Psoas muscle (tissue), 8 donors: ENCODE results near the gene ABCG1. TPM values are rescaled to one million over a fixed set of nuclear protein-coding genes. Genes with fewer than 3 reads are reported as not detected.

Experiments
- ATAC-seq, 4 donors: fragments of 200-7000 bp; cut with Tn5 transposase; one replicate each; pipeline ENCODE4 v1.9.1; 2020; ENCODE audit warnings: moderate library complexity in 3 of 4, mild to moderate bottlenecking in 2 of 4
- DNase-seq, 2 donors: peaks; one replicate each; pipeline ENCODE4 v3.0.0-alpha.2; 2020
- H3K27ac ChIP-seq: fragments of 200-600 bp; one replicate; pipeline ENCODE4 v1.8.0; 2022
- H3K27me3 ChIP-seq, 3 donors: fragments of 200-600 bp in 1 of 3; one replicate each; pipeline versions ENCODE4 v1.6.1 to v1.8.0; 2013 to 2022; ENCODE audit warnings: low read length in 2 of 3, mild to moderate bottlenecking in 2 of 3, moderate library complexity in 1 of 3; ENCODE audit not compliant: insufficient read depth in 3 of 3
- H3K36me3 ChIP-seq, 2 donors: fragments of 200-600 bp in 1 of 2; one replicate each; pipeline versions ENCODE4 v1.6.1 to v1.8.0; 2013 to 2022; ENCODE audit warnings: low read depth in 1 of 2, mild to moderate bottlenecking in 1 of 2, moderate library complexity in 1 of 2; ENCODE audit not compliant: insufficient read depth in 1 of 2
- H3K4me1 ChIP-seq: fragments of 200-600 bp; one replicate; pipeline ENCODE4 v1.8.0; 2022
- H3K4me3 ChIP-seq: fragments of 200-600 bp; one replicate; pipeline ENCODE4 v1.8.0; 2022; ENCODE audit warnings: mild to moderate bottlenecking
- H3K9me3 ChIP-seq: fragments of 200-600 bp; one replicate; pipeline ENCODE4 v1.8.0; 2022
- CTCF ChIP-seq: fragments of 200-600 bp; IDR thresholded peaks from one replicate; pipeline ENCODE4 v1.8.0; 2022; ENCODE audit warnings: antibody characterized with exemption
- whole genome bisulfite sequencing, 3 donors: extraction: QIAGEN DNeasy Blood & Tissue Kit; methylation state at CpG; one replicate each; pipeline versions ENCODE4 v1.1.6 to v1.1.7; 2013; 5-methylcytosine and 5-hydroxymethylcytosine counted together
- intact Hi-C, 2 donors: fragments of 100-400 bp; cut with DNase I; formaldehyde crosslinking; loops; one replicate each; pipeline versions ENCODE4 v1.11.0 to v1.14.2; 2022
- polyA plus RNA-seq, 3 donors: library from polyadenylated mRNA; stranded (reverse); fragments of 200-250 nt; gene quantifications; one replicate each; pipeline ENCODE4 v1.2.3, GENCODE V29; 2013
- total RNA-seq, 4 donors: library from RNA; stranded (reverse); fragmentation: NEBNext Ultra II Directional in 2 of 4; extraction: Animal tissue kit (Norgen Biotek cat#: 25700) in 2 of 4; gene quantifications; one replicate each; pipeline versions ENCODE4 v1.2.1 to v1.2.4, GENCODE V29; 2021 to 2023
- donor health status: healthy with polysubstance abuse.
- donor health status: DM: no; HTN: no; CAD: no; lungs with moderate emphysema.
- donor health status: Bipolar disorder and iron deficiency.
- donor health status: healthy.
- donor health status: DM: yes; HTN: yes; CAD: no.
- donor health status: DM: no; HTN: no; CAD: no.
- donor health status: DM: no; HTN: no; CAD: no.
- donor health status: DM: yes; HTN: yes; CAD: no.

The ABCG1 gene
- total and polyA plus RNA-seq, 7 donors = 2.9 to 35.8 (median 4.4) TPM

GRCh38 chr21:42228709-42229220, 9.8 kb downstream of the ABCG1 start:
- H3K9me3 ChIP-seq = no peaks in the 10 kb centered on the region
- DNase-seq = no peak
- intact Hi-C loops = no loop called here
- WGBS, 3 donors = 92 to 95% (median 95%) methylated on average over 11 of the region's 11 CpGs
- H3K4me1 ChIP-seq = peaks cover 65% of the 10 kb centered on the region
- no peak overlapping the region for H3K4me3 ChIP-seq
- no peak for ATAC-seq
- H3K36me3 ChIP-seq = peaks cover 0 to 13% of the 10 kb centered on the region in 2 donors
- no peak for TF ChIP-seq CTCF
- peak overlapping the region; percentile 96 for H3K27ac ChIP-seq
- H3K27me3 ChIP-seq = no peaks in the 10 kb centered on the region

GRCh38 chr21:42229676-42230075, 10.7 kb downstream of the ABCG1 start:
- DNase-seq (no peak), ATAC-seq (no peak)
- TF ChIP-seq CTCF = no peak
- Histone ChIP-seq H3K9me3 (no peaks in the 10 kb centered on the region), H3K27me3 (no peaks in the 10 kb centered on the region), H3K36me3 (peaks cover 0 to 13% of the 10 kb centered on the region in 2 donors), H3K27ac (peak overlapping the region; percentile 96), H3K4me3 (no peak overlapping the region), H3K4me1 (peaks cover 72% of the 10 kb centered on the region)
- intact Hi-C loops = loop anchor here in 1 of 2 donors (10.0 kb wide), 1 partner anchor 295 kb away; no protein-coding TSS in a partner anchor
- WGBS, 3 donors = 76 to 79% (median 77%) methylated on average over 7 of the region's 7 CpGs

DNA sequence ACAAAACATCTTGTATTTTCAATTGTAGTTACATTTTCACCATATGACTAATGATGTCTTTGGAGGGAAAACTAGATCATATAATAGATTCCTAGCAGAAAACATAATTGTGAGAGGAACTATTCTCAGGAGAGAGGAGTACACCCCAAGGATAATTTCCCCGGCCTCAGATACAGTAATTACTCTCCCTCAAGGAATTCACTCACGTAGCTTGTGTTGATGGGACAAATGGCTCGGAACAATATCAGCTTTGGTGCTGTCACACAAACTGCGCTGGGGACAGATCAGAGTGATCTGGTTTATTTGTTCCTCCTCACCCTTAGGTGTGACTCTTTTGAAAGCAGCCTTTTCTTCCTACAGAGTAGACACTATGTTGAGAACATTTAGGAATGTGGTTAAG, 11.2 kb downstream of the ABCG1 start:
- no peak for DNase-seq
- H3K36me3 ChIP-seq = peaks cover 0 to 13% of the 10 kb centered on the region in 2 donors
- H3K27me3 ChIP-seq = no peaks in the 10 kb centered on the region
- H3K4me3 ChIP-seq = no peak overlapping the region
- H3K9me3 ChIP-seq = no peaks in the 10 kb centered on the region
- peak overlapping the region; percentile 96 for H3K27ac ChIP-seq
- peaks cover 75% of the 10 kb centered on the region for H3K4me1 ChIP-seq
- 85 to 91% (median 89%) methylated on average over 4 of the region's 4 CpGs for WGBS, 3 donors
- no peak for TF ChIP-seq CTCF
- intact Hi-C loops = loop anchor here in 1 of 2 donors (10.0 kb wide), 1 partner anchor 295 kb away; no protein-coding TSS in a partner anchor
- ATAC-seq = no peak

GRCh38 chr21:42230636-42231035, 11.7 kb downstream of the ABCG1 start:
- no peak for ATAC-seq
- no peak overlapping the region for H3K4me3 ChIP-seq
- peak overlapping the region; percentile 96 for H3K27ac ChIP-seq
- H3K36me3 ChIP-seq = peaks cover 0 to 13% of the 10 kb centered on the region in 2 donors
- H3K4me1 ChIP-seq = peaks cover 80% of the 10 kb centered on the region
- intact Hi-C loops = loop anchor here in 1 of 2 donors (10.0 kb wide), 1 partner anchor 294 kb away; no protein-coding TSS in a partner anchor
- no peaks in the 10 kb centered on the region for H3K27me3 ChIP-seq
- TF ChIP-seq CTCF = no peak
- WGBS, 3 donors = 67 to 72% (median 67%) methylated on average over 13 of the region's 13 CpGs
- no peak for DNase-seq
- H3K9me3 ChIP-seq = no peaks in the 10 kb centered on the region

- Histone ChIP-seq H3K27ac (peak overlapping the region; percentile 96), H3K27me3 (no peaks in the 10 kb centered on the region), H3K36me3 (peaks cover 0 to 4% of the 10 kb centered on the region in 2 donors), H3K4me3 (no peak overlapping the region), H3K4me1 (peaks cover 91% of the 10 kb centered on the region), H3K9me3 (no peaks in the 10 kb centered on the region)
- intact Hi-C loops = loop anchor here in 1 of 2 donors (10.0 kb wide), 1 partner anchor 293 kb away; no protein-coding TSS in a partner anchor
- peak in 1 of 2 donors; percentile 31 for DNase-seq
- 75 to 91% (median 79%) methylated on average over 2 of the region's 2 CpGs for WGBS, 3 donors
- TF ChIP-seq CTCF = no peak
- ATAC-seq = no peak
These were observed 12.8 kb downstream of the ABCG1 start for GRCh38 chr21:42231756-42232155.
